Heart left ventricle (tissue), 13 donors: Measurements from ENCODE around the gene PHLDA2.

Experiments
- POLR2A ChIP-seq, 2 donors: fragments of 450-650 bp; IDR thresholded peaks; one replicate each; pipeline ENCODE4 v1.6.1; 2017; ENCODE audit warnings: antibody characterized with exemption in 2 of 2, mild to moderate bottlenecking in 2 of 2, moderate library complexity in 2 of 2
- TF ChIP-seq, protein P1 (sequence below), 12 donors: fragments of 200-600 bp; sonication (generic) in 4 of 12; IDR thresholded peaks; one replicate each; pipeline versions ENCODE4 v1.5.0 to v1.8.0; 2018 to 2022; ENCODE audit warnings: antibody characterized with exemption in 12 of 12, mild to moderate bottlenecking in 5 of 12
- donor health status: ischemic (EF 13 %, LVEDD 7.1; RV severe dilation, severe dysfunction).
- donor health status: DM: no; HTN: yes; CAD: no.
- donor health status: DM: no; HTN: no; CAD: no.
- donor health status: ischemic (EF 25% LVEDD 6.9; RV normal size, moderate dysfunction).
- donor health status: ischemic (EF 25% LVEDD 5.7; RV mildly dilated, moderate dysfunction).
- donor health status: ischemic (EF 35%, LVEDD 5.7; RV mildly dilated, moderate dysfunction).
- donor health status: nonischemic (EF 11% LVEDD 7.7; RV severe dilation, severe dysfunction).
- donor health status: DM: yes; HTN: yes; CAD: no.
- donor health status: PGD.
- donor health status: ischemic (EF 29% LVEDD 5.4; RV normal size, mild dysfunction).
- donor health status: nonischemic (EF 23%, LVEDD 6.1; RV moderate dilation, normal function).

DNA sequence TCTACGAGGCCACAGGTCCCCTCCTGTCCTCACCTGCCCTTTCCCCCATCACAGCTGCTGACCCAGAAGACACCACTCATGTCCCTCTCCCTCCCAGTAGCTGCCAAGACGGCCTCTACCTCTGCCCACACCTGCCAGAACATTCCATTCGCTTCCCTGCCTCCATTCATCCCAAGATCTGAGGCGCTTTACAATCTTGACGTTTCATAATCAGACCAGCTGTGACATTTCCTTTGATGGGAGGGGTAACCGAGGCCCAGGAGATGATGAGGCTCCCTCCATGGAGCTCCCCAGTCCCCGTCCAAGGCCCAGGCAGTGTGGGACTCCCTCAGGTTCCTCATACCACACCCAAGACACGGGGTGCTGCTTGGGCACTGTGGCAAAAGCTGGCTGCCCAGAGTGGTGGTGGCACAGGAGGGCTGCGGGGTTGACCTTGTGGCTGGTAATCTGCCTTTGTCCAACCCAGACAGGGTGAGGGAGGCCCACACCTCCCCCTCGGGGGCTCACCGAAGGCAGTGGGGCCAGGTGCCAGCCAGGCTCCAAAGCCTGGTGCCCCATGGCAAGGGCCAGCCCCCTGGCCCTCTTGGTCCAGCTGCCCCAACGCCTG is 17.3 kb downstream of the PHLDA2 start:
- TF ChIP-seq, protein P1, sequence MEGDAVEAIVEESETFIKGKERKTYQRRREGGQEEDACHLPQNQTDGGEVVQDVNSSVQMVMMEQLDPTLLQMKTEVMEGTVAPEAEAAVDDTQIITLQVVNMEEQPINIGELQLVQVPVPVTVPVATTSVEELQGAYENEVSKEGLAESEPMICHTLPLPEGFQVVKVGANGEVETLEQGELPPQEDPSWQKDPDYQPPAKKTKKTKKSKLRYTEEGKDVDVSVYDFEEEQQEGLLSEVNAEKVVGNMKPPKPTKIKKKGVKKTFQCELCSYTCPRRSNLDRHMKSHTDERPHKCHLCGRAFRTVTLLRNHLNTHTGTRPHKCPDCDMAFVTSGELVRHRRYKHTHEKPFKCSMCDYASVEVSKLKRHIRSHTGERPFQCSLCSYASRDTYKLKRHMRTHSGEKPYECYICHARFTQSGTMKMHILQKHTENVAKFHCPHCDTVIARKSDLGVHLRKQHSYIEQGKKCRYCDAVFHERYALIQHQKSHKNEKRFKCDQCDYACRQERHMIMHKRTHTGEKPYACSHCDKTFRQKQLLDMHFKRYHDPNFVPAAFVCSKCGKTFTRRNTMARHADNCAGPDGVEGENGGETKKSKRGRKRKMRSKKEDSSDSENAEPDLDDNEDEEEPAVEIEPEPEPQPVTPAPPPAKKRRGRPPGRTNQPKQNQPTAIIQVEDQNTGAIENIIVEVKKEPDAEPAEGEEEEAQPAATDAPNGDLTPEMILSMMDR (IDR thresholded peaks at IDR 0.05) = no peak
- TF ChIP-seq POLR2A (IDR thresholded peaks at IDR 0.05) = no peak
